T-helper 1 cell treated with Interleukin-12 subunit alpha and Interleukin-12 subunit beta and Interleukin-4 antibody, amounts not matched to agents 30 ng/mL and 1 ng/mL, for 36 hours (primary cell): Measurements from ENCODE around the gene PPIL6. TPM values are rescaled to one million over a fixed set of nuclear protein-coding genes. Genes with fewer than 3 reads are reported as not detected.

Experiments
- intact Hi-C: fragments of 100-400 bp; cut with micrococcal nuclease; formaldehyde crosslinking; loops from one replicate; pipeline ENCODE4 v1.15.1; 2024
- total RNA-seq: library from RNA; stranded (reverse); gene quantifications from 2 replicates; pipeline ENCODE4 v1.2.3, GENCODE V29; 2022

PPIL6 gene
- total RNA-seq, 1 donor from 2014 or later, result 0.29 TPM

DNA sequence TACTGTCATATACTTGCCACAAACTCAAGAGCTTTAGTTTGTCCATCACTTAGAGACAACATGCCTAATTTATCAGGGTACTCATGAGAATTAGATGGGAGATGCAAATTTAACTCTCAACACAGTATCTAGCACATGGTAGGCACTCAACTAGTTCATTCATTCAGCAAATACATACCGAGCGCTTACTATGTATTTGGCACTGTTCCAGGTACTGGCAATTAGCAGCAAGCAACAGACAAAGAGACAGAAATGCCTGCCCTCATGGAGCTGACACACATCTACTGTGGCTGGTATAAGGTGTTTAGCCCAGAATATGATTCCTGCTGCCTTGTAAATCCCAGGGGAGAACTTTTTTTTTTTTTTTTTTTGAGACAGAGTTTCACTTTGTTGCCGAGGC is 10.4 kb upstream of the PPIL6 start:
- intact Hi-C loops, result loop anchor here (10.0 kb wide), 2 partner anchors 1424 to 1496 kb away; partner anchors contain the start of genes AMD1 and SEC63

DNA sequence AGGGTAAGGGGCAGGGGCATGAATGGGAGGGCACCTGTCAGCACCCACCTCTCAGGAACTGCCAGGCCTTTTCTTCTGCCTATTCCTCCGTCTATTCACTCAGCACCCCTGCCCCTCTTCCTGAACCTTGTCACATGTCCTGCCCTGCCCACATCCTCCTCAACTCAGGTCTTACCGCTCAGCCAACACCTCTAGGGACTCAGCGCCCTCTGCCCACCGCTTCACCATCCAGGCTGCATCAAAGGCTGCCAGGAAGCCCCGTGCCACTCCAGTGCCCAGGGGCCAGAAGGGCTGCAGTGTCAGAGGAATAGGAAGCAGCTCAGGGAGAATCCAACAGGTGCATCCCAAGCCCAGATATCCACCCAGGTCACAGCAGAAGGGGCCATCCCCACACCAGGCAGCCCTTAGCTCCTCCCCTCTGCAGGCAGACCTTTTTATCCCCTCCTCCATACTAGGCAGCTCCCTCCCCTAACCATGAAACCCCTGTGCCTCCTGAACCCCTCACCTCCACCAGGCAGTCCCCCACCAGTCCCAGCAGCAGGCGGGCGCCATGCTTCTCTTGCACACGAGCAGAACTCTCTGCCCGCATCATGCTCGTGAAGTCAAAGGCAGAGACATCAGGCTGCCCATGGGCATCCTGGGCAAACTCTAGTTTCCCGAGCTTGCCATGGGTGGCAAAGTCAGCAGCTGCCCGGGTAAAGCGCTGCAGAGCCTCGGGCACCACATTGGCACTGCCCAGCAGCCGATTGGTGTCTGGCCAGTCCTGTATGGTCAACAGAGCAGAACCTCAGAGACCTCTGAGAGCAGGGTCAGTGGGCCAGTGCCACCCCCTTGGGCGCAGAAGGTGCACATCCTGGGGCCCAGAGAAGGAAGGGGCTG is 9.6 kb upstream of the PPIL6 start:
- intact Hi-C loops, result loop anchor here (1.0 to 10.0 kb wide), 3 partner anchors 10 to 1495 kb away; partner anchors contain the start of genes AMD1, PPIL6, SEC63 and SMPD2

- intact Hi-C loops, result loop anchor here (1.0 kb wide), 1 partner anchor 9 kb away; the partner anchor contains the start of genes PPIL6 and SMPD2
Measured at GRCh38 chr6:109449064-109449794, 8.8 kb upstream of the PPIL6 start.

DNA sequence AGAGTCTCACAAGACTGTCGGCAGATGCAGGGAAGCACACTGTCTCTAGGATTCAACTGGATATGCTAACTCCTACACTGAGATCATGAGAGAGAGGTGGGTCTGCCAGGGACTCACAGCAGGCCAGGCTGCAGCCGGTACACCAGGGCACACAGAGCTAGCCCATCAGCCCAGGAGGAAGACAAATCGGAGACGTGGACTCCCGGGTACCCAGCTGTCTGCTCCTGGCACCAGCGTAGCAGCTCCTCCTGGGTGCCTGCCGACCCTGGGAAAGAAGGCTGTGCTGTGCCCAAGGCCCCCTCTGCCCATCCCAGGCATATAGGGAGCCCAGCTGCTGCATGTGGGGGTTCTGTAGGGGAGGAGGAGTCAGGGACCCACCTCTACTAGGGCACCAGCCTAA is 8.2 kb upstream of the PPIL6 start:
- intact Hi-C loops, result loop anchor here (1.0 kb wide), 1 partner anchor 8 kb away; the partner anchor contains the start of genes PPIL6 and SMPD2

- intact Hi-C loops, result no loop called here
Measured at GRCh38 chr6:109447878-109448555, 7.6 kb upstream of the PPIL6 start.

GRCh38 chr6:109447087-109447486 is 6.7 kb upstream of the PPIL6 start:
- intact Hi-C loops, result no loop called here

GRCh38 chr6:109446541-109446940 is 6.1 kb upstream of the PPIL6 start:
- intact Hi-C loops, result no loop called here

- intact Hi-C loops, result no loop called here
Measured at GRCh38 chr6:109446072-109446471, 5.6 kb upstream of the PPIL6 start.

GRCh38 chr6:109445382-109445781 is 5.0 kb upstream of the PPIL6 start:
- intact Hi-C loops, result no loop called here

DNA sequence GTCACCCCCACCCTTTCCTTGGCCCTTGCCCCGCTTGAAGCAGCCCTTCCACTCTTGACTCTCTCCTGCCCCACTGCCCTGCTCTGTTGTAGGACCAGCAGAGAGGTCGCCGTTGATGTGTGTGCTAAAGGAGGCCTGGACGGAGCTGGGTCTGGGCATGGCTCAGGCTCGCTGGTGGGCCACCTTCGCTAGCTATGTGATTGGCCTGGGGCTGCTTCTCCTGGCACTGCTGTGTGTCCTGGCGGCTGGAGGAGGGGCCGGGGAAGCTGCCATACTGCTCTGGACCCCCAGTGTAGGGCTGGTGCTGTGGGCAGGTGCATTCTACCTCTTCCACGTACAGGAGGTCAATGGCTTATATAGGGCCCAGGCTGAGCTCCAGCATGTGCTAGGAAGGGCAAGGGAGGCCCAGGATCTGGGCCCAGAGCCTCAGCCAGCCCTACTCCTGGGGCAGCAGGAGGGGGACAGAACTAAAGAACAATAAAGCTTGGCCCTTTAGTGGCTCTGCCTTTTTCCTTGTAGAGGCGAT is 3.1 kb upstream of the PPIL6 start:
- intact Hi-C loops, result loop anchor here (5.0 kb wide), 1 partner anchor 436 kb away; no protein-coding TSS in a partner anchor

DNA sequence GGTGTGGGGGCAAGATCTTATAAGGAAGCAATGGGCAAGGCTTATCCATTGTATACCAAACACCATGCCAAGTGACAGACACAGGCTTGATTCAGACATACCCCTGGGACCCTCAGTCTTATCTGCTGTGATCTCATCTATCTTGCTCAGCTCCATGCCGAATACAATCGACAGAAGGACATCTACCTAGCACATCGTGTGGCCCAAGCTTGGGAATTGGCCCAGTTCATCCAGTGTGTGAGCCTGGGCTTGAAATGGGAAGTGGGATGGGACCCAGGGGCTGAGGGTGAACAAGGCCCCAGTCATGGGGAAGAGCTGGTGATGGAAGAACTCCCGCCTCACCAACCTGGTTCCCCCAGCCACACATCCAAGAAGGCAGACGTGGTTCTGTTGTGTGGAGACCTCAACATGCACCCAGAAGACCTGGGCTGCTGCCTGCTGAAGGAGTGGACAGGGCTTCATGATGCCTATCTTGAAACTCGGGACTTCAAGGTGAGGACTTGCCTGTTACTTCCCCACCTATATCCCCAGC is 2.0 kb upstream of the PPIL6 start:
- intact Hi-C loops, result loop anchor here (5.0 kb wide), 1 partner anchor 435 kb away; no protein-coding TSS in a partner anchor

DNA sequence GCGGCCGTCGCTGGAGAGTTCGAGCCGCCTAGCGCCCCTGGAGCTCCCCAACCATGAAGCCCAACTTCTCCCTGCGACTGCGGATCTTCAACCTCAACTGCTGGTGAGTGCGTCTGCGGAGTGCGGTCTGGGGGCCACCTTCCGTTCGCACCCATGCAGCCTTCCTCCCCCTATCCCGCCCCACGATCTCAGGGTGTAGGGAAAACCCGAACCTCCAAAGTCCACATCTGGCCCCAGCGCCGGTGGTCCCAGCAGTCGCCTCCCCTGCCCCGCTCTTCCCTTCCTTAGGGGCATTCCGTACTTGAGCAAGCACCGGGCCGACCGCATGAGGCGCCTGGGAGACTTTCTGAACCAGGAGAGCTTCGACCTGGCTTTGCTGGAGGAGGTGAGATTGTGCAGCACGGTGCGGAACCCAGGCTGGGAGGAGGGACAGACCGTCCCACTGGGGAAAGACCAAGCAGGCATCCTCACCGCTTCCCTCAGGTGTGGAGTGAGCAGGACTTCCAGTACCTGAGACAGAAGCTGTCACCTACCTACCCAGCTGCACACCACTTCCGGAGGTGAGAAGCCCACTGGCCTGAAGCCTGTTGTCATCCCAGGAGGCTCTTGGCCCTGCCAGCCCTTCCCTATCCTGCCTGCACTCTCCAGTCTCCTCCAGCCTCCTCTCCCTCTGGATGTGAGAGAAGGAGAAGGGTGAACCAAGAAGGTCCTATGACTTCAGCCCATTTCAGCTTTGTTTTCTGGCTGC is 815 bp upstream of the PPIL6 start:
- intact Hi-C loops, result loop anchor here (1.0 to 5.0 kb wide), 4 partner anchors 13 to 882 kb away; partner anchors contain the start of gene CEP57L1

- intact Hi-C loops, result no loop called here
Measured at GRCh38 chr6:109436041-109436440, 4.4 kb downstream of the PPIL6 start.

DNA sequence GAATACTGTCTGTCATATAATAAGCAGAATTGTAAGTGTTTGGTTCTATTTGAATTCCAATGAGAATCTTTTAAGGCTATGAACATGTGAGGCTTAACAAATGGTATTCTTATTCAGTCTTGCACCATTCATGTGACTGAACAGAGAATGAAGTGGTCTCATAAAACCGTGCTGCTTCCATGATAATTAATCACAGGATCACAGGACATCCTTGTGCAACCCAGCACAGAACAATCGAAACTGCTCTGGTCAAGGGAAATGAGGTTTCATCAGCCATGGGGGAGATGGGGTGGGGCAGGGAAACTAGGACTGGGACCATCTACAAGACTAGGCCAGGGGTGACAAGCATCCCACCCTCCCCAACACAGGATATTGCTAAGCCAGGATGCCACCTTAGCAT is 6.0 kb downstream of the PPIL6 start:
- intact Hi-C loops, result no loop called here

DNA sequence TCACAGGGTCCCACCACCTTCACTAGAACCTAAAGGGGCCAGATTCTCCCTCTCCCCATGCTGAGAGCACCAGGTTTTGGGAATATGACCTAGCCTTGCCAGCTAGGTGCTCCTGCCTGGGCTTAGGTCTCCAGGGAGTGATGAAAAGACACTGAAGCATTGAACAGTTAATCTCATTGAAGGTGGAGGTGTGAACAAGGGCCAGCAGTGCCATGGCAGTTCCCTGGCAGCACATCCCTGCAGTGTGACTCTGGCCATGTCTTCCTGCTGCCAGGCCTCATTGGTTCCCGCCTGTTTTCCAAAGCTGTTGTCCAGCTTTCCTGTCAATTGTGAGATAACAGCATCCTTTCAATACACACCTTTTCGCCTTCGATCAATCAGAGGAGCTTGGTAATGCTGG is 10.9 kb downstream of the PPIL6 start:
- intact Hi-C loops, result no loop called here

DNA sequence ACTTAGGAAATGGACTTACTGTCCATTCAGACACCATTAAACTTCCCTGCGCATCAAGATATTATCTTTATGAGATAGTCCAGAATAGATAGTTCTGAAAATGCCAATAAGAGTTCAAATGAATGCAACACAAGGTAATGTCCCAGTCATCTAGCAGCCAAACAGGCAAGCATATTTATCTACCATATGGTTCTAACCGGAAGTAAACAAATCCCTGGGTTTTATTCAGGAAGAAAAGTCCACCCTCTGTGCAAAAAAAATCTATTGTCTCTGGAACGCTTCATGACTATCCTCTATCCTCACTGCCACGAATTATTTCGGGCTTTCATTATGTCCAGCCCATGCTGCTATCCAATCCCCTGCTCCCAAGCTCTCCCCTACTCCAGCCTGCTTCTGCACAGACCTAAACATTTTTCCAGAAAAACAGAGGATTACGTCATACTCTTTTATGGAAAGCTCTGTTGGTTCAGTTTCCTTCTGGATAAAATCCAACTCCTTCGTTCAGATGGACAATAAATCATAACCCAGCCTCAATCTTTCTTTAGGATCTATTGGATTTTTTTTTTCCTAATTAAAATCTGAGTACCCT is 11.4 kb downstream of the PPIL6 start:
- intact Hi-C loops, result no loop called here

DNA sequence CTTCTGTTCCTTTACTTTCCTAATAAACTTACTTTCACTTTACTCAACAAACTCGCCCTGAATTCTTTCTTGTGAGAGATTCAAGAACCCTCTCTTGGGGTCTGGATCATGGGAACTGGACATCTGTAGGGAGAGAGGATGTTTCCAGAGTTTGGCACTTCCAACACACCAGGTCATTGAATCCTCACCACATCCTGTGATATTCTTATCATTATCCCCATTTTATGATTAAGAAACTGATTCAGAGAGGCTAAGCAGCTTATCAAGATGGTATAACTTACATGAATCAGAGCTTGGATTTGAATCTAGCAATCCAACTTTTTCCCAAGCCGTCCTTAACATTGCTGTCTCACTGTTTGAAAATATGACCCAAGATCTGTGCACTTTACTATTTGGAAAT is 15.5 kb downstream of the PPIL6 start:
- intact Hi-C loops, result no loop called here

DNA sequence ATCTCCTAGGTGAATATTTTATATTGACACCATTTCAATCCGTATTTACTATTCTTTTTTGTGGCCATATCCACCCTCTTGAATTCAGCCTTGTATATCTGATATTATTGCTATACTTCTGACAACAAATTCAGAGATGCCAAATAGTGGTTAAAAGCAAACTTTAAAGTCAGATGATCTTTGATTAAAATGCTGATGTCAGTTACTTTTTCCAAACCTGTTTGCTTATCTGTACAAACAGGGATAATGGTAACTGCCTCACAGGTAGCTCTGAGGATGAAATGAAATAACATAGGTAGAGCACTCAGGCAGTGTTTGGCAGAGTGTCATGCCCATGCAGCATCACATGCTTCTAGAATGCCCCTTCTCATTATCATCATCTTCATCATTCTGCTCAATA is 19.2 kb downstream of the PPIL6 start:
- intact Hi-C loops, result no loop called here

DNA sequence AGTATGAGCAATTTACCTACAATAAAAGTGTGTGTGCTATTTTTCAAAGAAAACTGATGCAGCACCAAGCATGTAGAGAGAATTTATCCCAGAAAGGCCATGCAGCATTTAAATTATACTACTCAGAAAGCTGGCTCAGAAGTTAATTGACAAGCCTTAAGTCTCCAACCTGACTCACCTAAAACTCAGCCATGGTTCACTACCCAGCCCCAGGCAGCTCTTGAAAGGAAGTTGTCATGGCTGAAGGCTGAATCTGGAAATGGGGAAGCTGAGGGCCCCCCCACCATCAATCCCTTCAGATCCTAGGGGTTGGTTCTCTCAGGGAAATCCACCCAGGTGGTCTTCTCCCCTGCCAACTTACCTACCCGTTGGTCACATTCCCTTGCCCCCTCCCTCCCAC is 19.7 kb downstream of the PPIL6 start:
- intact Hi-C loops, result no loop called here

DNA sequence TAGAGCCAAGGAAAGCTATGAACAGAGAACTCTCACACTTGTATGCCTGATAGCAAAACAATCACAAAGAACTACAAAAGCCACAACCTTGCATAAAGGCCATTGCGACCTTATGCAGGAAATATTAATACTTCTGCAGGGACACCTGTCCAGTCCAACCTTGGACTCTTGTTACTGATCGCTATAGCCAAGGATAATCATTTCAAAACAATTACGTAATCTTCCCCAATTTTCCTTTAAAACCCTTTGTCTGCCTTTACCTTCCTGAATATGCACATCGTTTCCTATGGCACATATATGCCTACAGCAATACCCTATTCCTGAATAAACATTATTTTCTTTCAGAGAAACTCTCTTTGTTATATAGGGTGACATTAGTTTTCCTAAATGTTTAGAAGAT is 22.8 kb downstream of the PPIL6 start:
- intact Hi-C loops, result no loop called here
